IPS-NIHi7 (cell line): ENCODE measurements around the gene CD34.
"Not testable (repeated sequence)": the region's sequence is repeated elsewhere in the genome, so short reads cannot be mapped to it uniquely, and the experiment has no call there.

ENCODE experiments used
- DNase-seq: peaks from one replicate; pipeline ENCODE4 v3.0.0; 2012; ENCODE audit warnings: mixed read lengths; ENCODE audit errors: extremely low spot score

The CD34 gene, protein sequence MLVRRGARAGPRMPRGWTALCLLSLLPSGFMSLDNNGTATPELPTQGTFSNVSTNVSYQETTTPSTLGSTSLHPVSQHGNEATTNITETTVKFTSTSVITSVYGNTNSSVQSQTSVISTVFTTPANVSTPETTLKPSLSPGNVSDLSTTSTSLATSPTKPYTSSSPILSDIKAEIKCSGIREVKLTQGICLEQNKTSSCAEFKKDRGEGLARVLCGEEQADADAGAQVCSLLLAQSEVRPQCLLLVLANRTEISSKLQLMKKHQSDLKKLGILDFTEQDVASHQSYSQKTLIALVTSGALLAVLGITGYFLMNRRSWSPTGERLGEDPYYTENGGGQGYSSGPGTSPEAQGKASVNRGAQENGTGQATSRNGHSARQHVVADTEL

GRCh38 chr1:207910591-207911354 lies at the start of gene CD34:
CD34 (minus strand) TSS chr1:207911125; CDS start chr1:207911080, 45 bp downstream.
- peak; percentile 55 for DNase-seq

DNA sequence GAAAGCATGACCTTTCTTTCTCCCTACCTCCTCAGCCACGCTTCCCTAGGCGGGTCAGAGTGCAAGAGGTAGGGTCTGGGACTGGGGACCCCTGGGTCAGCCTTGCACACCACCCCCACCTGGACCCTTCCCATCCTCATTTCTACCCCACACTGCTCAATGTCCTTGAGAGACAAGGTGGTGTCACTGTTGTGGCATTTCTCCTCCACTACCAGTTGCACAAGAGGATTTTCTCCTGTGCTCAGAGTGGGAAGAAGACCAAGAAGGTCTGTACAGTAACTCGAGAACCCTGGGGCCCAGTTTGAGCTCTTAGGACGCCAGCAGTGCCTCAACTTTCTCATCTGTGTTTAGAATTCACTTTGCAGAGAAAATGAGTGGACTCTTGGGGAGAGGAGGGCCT lies 49.4 kb upstream of the CD34 start:
- DNase-seq, result no peak

GRCh38 chr1:207959910-207960309 lies 49.0 kb upstream of the CD34 start:
- DNase-seq, result no peak

DNA sequence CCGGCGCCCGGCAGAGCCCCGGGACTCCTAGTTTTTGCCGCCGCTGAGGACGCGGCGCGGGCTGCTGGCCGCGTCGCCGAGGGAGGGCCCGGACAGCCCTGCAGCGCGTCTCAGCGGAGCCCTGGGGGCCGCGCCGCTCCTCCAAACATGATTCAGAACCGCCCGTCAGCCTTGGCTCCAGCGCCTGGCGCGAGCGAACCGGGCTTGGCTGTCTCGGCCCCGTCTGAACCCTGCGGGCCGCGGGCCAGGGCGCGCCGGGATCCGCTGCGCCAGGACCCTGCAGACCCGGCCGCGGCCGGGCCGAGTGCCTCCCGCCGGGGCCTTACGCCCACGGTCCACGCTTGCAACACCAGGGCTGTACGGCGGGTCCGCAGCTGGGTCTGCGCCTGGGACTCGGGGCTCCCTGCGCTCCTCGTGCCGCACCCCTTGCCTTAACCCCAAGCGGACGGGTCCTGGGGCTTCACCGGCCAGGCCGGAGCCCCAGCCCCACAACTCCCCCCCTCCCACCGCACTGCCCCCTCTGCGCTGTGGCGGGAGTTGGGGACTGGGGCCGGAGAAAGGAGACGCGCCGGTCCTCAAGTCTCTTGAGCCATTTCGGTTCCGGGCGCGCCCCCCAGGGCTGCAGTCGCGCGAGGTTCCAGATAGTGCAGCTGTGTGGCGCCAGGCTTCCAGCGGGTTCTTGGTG lies 48.4 kb upstream of the CD34 start:
- peak; percentile 56 for DNase-seq

GRCh38 chr1:207958376-207959139 lies 47.6 kb upstream of the CD34 start:
- DNase-seq, result no peak

- no peak for DNase-seq
Observed at GRCh38 chr1:207956986-207957385, 46.1 kb upstream of the CD34 start.

GRCh38 chr1:207954104-207954503 lies 43.2 kb upstream of the CD34 start:
- DNase-seq, result no peak

GRCh38 chr1:207952617-207953542 lies 42.0 kb upstream of the CD34 start:
- no peak for DNase-seq

- DNase-seq, result no peak
Observed at GRCh38 chr1:207951652-207952051, 40.7 kb upstream of the CD34 start.

DNA sequence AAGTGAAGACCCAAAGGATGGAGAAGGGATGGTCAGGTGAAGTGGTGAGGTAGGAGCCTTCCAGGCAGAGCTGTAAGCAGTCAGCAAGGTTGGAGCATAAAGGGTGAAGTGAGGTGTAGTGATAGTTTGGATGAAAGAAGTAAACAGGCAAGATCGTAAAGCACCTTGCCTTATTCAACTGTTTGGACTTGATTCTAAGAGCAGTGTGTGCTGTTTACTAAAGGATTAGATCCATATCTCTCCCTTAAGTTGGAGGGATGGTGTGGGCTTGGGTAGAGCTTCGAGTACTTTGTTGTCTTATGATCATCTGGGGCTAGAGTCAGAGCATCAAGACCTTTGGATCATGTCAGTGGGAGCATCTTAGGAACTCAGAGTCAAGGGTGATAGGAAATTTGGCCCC lies 39.8 kb upstream of the CD34 start:
- no peak for DNase-seq

DNA sequence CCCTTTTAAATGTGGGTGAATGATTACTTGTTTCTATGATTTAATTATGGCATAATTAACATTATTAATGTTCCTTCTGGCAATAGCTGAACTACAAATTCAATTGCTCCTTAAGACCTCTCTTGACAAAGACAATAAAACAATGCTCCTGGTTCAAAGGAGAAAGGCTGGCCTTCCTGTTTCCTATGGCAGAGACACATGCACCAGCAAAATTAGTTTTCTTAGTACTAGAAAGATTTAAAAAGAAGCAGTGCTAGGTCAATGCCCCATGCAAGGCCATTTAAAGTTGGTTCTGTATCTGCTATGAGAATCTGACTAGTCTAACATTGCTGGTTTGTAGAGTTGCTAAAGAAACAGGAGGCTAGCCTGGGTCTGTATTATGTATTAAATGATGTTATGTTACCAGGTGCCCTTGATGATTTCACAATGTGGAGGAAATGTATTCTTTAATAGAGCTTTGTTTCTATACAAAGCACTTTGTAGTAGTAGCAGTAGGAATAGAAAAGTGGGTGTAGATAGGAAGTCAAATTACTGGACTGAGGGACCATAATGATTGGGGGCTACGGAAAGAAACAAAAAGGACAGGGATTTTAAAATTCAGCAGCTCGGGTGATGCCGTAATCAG lies 38.8 kb upstream of the CD34 start:
- no peak for DNase-seq

DNA sequence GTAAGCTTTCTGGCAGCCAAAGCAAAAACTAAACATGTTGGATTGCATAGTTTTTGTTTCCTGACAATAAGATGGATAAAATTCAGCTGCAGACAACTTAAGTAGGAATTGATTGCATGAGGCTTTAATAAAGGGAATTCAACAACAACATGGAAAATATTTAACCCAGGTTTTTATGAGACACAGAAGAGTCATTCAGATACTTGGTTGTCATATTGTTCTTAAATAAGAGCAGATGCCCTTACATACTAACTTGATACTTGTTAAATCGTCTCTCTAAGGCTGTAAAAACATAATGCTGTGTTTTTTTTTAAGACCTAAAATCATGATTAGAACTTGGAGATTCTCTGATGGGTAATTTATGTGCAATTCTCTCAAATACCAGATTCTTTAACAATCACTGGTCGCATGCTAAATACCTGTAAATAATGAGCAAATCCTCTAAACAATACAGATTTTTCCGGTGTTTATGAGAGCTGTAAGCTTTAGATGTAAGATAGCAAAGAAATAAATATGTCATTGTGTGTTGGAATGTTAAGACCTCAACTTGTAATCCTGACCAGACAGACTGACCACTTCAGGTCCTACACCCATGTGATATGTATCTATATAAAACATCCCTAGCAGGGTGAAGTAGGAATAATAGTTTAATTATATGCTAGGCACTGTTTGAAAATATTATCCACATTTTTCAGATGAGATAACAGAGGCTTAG lies 37.8 kb upstream of the CD34 start:
- DNase-seq, result no peak

GRCh38 chr1:207946756-207947155 lies 35.8 kb upstream of the CD34 start:
- DNase-seq, result no peak

DNA sequence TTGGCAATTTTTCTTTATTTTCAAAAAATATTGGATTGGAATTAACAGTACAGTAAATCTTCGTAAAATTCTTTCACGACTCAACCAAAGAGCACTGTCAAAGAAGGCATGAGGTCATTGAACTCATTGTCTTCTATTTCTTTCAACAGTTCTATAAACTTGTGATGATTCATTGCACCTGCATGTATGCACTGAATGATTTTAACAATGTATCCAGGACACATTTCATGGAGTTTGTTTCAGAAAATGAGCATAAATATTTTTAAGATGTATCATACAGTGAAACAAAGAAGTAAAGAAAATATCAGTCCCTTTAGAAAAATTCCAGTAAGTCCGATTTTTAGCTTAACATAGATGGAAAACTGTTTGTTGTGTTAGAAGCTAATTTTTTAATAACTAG lies 33.6 kb upstream of the CD34 start:
- no peak for DNase-seq

GRCh38 chr1:207942337-207942741 lies 31.4 kb upstream of the CD34 start:
- DNase-seq, result not testable (repeated sequence)

DNA sequence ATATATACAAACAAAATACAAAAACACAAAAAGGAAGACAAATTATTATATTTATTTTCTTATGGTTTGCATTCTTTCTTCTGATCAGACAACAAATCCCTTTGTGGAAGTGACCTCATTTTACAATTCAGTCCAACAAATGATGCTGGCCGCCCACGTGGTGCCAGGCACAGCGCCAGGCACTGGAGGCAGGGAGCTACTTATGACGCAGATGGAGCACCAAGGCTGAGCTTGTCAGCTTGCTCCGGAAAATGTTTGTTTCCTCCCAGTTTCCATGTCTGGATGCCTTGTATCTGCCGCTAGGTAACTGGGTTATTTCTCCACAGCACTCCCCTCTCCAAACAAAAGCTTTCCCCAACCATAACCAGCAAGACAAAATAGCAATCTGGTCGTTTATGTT lies 30.7 kb upstream of the CD34 start:
- DNase-seq, result no peak

GRCh38 chr1:207938016-207938415 lies 27.1 kb upstream of the CD34 start:
- DNase-seq, result no peak

GRCh38 chr1:207937204-207937603 lies 26.3 kb upstream of the CD34 start:
- no peak for DNase-seq

- DNase-seq, result no peak
Observed at GRCh38 chr1:207935166-207935583, 24.2 kb upstream of the CD34 start.
